Gastroesophageal sphincter (tissue), 3 donors: ENCODE results near the gene UBE2E2.

Experiments used
- POLR2AphosphoS5 ChIP-seq: sonication (generic); formaldehyde crosslinking; IDR thresholded peaks from one replicate; pipeline ENCODE4 v1.6.1; 2017; ENCODE audit warnings: antibody characterized with exemption
- TF ChIP-seq, protein P1 (sequence below), 4 experiments: fragments of 200-600 bp in 2 of 4; fragments of 450-650 bp in 2 of 4; sonication (generic) in 1 of 4; IDR thresholded peaks; one replicate each; pipeline ENCODE4 v1.5.1; 2017 to 2019; ENCODE audit warnings: antibody characterized with exemption in 4 of 4, mild to moderate bottlenecking in 2 of 4, moderate library complexity in 2 of 4

DNA sequence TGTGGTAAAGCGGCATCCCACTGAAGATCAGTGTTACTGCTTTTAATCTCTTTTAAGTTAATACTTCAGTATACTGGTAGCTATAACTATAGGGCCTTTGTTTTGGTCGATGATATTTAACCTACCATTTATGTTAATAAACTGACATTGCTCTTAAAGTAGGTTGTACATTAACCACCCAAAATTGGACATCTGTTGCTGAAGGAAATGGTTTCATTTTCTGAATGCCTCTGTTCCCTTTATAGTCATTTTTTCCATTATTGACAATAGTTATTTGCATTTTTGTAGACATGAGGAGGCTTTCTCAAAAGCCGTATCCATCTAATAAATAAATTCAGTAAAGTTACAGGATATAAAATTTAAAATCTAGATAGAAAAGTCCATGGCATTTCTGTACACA, 350.2 kb downstream of the UBE2E2 start:
- TF ChIP-seq, protein P1, sequence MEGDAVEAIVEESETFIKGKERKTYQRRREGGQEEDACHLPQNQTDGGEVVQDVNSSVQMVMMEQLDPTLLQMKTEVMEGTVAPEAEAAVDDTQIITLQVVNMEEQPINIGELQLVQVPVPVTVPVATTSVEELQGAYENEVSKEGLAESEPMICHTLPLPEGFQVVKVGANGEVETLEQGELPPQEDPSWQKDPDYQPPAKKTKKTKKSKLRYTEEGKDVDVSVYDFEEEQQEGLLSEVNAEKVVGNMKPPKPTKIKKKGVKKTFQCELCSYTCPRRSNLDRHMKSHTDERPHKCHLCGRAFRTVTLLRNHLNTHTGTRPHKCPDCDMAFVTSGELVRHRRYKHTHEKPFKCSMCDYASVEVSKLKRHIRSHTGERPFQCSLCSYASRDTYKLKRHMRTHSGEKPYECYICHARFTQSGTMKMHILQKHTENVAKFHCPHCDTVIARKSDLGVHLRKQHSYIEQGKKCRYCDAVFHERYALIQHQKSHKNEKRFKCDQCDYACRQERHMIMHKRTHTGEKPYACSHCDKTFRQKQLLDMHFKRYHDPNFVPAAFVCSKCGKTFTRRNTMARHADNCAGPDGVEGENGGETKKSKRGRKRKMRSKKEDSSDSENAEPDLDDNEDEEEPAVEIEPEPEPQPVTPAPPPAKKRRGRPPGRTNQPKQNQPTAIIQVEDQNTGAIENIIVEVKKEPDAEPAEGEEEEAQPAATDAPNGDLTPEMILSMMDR (IDR thresholded peaks at IDR 0.05): no peak
- no peak for TF ChIP-seq POLR2AphosphoS5
